Urothelium cell line (cell line): ENCODE measurements around the gene CDK12.

Source experiments
- DNase-seq: peaks from one replicate; pipeline ENCODE4 v3.0.0; 2011; ENCODE audit warnings: low spot score, mixed read lengths
- FAIRE-seq: peaks from 2 replicates; lab custom pipeline; 2011; peaks lifted over from hg19 to GRCh38; lab: Jason Lieb, UNC

Gene CDK12

GRCh38 chr17:39579318-39580081 lies 118.2 kb downstream of the CDK12 start:
- no peak for DNase-seq
- no peak for FAIRE-seq

GRCh38 chr17:39580082-39580468 lies 118.8 kb downstream of the CDK12 start:
- FAIRE-seq (no peak), DNase-seq (no peak)

- FAIRE-seq (no peak), DNase-seq (no peak)
Measured at GRCh38 chr17:39581071-39581758, 119.9 kb downstream of the CDK12 start.

- DNase-seq: no peak
- FAIRE-seq: no peak
Measured at GRCh38 chr17:39581759-39582085, 120.4 kb downstream of the CDK12 start.

GRCh38 chr17:39582658-39583057 lies 121.4 kb downstream of the CDK12 start:
- no peak for DNase-seq
- no peak for FAIRE-seq
